GM19043 (cell line): ENCODE results near the gene PACS2.
"Not testable (repeated sequence)": the region's sequence is repeated elsewhere in the genome, so short reads cannot be mapped to it uniquely, and the experiment has no call there.

Source experiments
- ATAC-seq: cut with Tn5 transposase; IDR thresholded peaks from one replicate; pipeline ENCODE4 v1.9.1; 2021; ENCODE audit warnings: low read depth; ENCODE audit not compliant: unreplicated experiment

PACS2 gene

DNA sequence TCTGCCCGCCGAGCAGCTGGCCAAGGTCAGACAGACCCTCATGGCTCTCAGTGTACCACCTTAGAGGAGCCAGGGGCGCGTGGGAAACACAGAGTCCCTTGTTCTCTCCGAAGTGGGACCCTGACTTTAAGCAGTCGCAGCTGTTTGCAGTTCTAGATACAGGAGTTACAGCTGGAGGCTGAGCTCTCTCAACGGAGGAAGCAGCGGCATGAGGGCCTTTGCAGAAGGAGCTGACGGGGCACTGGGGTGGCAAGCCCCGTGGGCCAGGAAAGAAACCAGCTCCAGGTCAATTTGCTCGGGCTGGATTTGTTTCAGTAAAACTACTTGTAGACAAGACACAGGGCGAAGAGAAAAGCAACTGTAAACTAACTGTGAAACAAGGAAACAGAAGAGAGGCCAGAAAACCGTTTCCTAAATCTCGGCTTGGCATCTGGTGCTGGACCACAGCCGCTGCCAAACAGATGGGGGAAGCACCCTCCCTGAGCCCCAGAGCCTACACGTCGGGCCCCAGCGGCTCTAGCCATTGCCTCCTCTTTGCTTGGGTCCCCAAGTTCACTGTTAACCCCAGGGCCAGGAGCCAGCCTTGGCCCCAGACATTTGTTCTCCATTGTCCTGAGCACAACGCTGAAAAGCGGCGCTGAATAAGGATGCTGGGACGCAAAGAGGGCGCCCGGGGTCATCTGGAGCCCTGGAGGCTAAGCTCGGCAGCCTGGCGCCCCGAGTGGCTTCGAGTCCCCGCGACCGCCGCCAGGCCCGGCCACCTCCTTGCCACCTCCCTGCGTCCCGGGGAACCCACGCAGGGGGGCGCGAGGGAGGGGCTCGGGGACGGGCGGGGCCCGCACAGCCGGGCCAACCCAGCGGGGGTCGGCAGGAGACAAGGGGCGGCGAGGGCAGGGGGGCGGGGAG lies 914 bp upstream of the PACS2 start:
- no peak for ATAC-seq

DNA sequence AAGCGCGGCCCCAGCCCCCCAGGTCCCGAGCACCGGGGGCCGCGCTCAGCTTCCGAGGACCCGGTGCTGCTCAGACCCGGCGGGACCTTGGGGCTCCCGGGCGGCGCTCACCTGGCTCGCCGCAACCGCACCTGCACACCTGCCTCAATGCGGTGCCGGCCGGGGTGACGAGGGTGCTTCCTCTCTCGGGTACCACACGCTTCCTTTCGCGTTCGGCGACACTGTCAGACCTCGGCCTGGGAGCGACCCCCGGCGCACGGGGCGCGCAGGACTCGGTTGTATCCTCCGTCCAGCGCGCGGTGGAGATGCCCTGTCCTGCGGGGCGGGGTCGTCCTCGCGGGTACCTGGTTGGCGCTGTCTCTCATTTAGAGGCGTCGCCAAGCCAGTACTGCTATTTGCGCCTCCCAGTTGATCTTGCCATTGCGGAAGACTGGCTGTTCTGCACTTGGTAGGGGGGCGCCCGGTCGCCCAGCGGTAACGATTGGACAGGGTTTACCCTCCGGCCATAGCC lies 718 bp downstream of the PACS2 start:
- ATAC-seq, result peak; percentile 10

DNA sequence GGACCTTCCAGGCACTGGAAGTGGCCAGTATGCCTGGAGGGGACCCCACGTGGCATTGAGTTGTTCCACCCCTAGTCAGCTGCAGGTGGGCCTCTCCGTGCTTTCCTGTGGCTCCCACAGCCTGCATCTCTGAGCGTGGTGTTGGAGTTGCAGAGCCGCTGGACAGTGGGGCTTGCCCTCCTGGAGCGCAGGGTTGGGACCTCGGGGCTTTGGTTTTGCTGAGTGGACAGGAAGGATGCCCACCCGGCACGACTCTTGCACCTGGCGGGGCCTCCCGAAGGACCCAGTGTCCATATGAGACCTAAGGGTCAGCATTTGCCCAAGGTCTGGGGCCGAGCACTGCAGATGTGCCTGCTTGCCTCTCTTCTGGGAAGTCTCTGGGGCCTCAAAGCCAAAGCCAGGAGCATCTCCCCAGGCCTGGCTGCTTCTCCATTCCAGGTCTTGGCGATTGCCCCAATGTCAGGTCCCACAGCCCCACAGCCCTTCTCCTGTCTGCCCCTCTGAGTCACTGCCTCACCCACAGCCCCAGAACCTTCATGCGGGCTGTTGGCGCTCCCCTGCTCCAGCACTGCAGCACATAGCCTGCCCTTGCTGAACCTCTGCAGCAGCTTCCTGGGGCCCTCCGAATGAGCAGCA lies 1.5 kb downstream of the PACS2 start:
- ATAC-seq, result no peak

DNA sequence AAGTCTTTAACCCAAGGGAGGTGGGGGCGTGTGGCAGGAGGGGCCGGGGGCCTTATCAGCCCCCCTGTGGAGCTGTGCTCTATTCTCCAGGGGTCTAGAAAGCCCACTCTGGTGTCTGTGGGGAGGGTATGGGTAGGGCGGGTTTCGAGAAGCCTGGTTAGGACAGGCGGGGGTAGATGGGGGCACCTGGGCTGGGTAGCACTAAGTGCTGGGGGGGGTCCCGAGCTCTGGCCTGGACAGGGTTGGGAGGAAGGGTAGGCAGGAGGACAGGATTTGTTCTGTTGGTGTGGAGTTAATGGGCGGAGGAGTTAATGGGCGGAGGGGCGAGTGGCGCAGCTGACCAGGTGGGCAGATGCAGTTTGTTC lies 2.0 kb downstream of the PACS2 start:
- ATAC-seq, result no peak

DNA sequence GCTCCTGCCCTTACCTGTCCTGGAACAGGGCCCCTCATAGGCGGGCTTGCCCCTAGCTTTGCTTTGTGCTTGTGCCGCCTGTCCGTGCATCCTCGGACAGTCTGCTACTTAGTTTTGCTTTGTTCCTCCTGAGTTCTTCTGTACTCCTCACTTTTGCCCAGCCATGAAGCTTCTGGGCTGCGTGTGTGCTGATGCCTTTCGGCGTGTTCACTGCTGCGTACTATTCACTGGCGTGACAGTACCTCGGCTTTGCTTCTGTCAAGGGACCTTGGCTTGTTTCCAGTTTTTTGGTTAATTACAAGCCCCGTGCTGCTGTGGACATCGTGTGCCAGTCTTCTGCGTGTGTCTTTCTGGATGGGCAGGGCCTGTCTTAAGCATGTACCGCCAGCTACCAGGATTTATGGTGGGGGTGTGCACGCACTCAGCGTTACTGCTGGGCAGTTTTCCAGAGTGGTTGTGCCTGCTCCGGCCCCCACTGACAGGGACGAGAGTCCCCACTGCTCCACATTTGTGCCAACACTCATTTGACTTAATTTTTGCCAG lies 2.5 kb downstream of the PACS2 start:
- ATAC-seq, result no peak

DNA sequence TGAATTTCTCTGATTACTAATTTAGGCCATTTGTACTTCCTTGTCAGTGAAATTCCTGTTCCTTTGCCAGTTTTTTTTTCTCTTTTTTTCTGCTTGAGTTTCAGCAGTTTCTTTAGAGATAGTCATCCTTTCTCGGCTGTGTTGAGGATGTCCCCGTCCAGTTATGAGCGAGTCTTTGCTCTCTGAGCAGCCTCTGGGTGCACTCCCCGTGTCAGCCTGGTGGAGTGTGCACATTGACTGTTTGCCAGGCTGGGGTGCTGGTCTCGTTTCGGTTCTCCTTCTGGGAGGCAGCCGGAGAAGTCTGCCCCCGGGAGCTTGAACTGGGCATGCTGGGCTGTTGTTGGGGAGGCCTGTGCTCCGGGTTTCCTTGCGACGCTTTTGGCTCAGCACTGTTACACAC lies 3.0 kb downstream of the PACS2 start:
- no peak for ATAC-seq

DNA sequence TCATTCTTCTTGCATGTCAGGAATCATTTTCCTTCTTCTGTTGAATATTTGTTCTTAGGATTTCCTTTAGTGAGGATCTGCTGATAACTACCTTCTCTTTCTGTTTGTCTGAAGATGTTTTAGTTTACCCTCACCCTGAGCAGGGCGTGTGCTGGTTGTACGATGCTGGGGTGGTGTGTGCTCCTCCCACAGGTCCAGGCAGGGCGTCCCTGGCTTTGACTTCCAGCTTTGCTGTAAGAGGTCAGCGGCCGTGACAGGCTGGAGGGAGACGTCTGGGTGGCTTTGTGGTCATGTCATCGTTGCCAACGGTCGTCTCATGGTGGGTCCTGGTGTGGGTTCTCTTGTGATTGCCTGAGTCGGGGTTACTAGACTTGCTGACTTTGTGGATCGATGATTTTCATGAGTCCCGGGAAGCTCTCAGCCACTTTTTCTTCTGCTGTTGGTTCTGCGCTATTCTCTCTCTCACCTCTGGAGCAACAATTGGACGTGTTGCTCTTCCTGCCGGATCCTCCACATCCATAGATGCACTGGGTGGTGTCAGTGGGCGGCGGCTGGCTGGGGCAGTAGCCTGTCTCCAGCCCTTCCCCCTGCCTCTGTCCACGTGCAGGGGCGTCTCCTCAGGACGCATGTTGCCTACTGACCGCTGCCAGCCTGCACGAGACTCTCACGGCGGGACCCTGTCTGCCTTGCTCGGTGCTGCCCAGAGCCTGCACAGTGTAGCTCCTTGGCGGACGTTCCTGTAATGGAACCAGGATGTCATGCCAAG lies 8.4 kb downstream of the PACS2 start:
- no peak for ATAC-seq

DNA sequence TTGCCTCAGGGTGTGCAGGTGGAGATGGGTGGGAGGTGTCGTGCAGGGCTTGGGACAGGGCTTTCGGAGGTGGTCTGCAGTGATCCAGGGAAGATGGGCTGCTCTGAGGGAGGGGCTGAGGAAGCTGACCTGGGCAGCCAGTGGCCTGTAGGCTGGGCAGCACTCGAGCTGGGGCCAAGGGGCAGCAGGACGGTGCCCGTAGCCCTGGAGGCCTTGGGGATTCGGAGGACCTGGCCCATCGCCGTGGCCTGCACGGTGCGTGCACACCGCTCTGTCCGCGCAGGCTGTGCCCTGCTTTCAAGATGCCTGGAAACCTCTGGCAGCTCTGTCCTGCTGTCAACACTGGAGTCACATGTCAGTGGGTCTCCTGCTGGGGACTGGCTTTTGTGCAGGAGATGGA lies 9.1 kb downstream of the PACS2 start:
- no peak for ATAC-seq

DNA sequence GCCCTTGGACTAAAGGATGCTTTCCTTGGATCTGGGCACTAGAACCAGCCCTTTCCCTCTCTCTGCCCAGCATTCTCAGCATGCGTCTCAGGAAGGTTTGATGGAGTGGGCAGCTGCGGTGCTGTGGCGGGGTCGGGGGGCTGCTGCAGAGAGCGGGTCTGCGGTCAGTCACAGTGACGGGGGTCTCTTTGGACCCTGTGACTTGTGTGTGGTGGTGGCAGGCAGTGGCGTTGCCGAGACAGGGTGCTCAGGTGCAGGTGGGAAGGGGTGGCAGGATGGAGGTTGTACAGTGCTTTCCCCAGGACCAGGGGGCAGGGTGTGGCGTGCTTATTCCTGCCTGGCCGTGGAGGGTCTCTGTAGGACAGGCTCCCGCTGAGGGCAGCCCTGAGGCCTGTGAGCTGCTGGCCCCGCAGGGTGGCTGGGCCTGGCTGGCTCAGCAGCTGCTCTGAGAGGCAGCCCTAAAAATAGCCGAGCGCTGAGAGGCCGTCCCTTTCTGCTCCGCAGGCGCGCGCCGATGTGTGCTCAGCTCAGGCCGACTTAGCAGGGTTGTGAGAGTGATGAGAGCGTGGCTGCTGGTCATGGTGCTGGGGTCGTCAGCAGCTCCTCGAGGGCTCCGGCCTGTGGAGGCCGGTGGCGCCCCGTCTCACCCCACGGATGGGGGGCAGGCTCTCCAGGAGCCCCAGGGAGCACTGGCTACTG lies 9.7 kb downstream of the PACS2 start:
- no peak for ATAC-seq

DNA sequence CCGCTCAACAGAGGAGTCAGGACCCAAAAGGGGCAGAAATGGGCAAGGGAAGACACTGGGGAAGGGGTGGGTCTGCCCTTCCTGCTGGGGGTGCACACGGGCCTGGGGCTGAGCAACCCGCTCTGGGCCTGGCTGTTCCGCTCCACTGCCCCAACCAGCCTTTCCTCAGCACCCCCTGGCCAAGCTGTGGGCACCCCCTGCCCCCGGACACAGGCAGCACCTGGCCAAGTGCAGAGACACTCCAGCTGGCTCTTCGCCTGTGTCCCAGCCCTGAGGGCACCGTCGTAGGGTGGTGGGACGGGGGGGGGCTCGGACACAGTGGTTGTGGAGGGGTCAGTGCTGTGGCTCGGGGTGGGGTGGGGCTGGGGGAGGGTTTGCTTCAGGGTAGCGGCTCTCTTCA lies 10.3 kb downstream of the PACS2 start:
- ATAC-seq, result no peak

DNA sequence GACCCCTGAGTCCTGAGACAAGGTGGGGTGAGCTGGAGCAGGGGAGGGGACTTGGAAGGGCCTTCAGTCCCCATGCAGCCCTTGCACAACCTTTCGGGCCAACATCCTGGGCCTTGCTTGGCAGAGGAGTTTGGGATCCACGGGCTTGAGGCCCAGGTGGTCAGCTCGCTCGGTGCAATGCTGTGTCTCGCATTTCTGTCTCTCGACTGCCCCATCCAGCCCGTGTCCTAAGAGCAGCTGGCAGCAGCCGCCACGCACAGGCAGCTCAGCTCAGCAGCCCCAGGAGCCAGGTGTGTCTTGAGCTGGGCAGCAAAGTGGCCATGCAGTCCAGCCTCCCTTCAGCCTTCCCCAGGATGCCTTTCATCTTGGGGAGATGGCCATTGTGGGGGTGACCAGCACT lies 10.8 kb downstream of the PACS2 start:
- ATAC-seq, result no peak

DNA sequence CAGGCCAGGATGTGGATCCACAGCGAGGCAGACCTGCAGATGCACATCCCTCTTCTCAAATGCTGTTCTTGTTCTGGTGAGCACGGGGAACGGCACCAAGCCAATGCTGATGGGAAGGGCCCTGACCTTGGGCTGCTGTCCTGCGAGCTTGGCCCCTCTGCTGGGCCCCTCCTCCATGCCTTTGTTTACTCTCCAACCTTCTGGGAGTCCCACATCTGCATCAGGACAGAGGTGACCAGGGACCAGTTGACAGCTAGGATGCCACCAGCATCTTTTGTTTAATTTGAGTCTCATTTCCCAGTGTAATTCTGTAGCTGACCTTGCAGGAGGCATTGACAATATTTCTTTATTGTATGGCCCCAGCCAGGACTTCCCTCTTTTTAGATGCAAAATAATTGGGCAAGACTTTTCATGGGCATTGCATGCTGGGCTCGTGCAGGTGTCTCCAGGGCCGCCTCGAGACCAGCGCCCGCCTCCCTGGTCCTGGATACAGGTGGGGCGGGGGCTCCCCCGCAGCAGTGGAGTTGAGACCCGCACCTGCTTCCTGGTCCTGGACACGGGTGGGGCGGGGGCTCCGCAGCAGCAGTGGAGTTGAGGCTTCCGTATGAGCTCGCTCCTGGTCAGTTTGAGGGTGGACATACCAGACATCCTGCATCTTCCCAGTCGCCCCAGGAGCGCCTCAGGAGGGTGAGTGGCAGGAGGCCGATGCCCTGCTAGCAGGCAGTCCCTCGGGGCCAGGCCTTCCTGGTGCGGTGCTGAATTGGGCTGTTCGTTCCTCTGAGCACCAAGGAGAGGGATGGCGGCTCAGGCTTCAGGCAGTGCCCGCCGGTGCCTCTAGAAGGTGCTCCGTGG lies 11.4 kb downstream of the PACS2 start:
- no peak for ATAC-seq

DNA sequence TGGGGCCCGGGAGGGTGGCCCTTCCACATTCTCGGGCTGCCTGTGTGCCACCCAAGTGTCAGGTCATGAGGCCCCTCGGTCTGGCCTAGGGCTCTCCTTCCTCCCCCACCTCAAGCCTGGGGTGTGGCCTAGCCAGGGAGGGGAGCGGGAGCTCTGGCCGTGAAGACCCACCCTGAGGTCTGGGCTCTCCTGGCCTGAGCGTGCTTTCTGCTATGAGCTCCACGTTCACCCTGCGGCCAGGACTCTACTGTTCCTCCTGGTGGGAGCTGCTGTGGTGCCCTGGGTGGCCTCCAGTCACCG lies 12.0 kb downstream of the PACS2 start:
- no peak for ATAC-seq

DNA sequence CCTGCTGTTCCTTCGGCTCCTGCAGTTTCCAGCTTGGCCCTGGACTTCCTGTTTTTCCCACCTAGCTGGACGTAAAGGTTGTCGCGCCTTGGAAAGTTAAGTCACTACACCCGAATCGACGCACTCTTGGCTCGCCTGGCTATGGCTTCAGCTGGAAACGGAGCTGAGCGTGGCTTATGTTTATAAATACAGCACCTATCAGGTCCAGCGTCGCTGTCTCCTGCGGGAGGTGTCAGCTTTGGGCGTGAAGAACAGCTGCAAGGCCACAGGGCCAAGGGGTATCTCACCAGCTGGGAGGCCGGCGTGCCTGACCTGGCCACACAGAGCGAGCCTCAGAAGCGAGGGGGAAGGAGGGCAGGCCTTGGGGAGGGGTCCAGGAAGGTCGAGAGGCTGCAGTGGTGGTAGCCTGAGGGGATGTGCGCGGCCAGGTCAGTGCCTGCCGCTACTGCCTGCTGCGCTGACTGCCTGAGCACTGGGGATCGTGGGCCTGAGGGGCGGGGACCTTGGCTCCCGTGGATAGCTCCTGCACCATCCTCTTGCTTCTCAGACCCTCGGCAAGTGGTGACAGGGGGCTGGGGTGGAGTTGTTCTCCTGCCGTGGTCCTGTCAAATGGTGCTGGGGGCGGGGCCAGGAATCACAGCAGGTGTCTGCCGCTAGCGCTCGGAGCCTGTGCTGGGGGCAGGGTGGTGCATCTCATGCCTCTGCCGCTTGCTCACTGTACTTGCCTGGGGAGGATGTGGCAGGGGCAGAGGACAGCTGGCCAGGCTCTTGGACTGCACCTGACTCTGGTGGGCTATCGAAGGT lies 12.5 kb downstream of the PACS2 start:
- no peak for ATAC-seq

DNA sequence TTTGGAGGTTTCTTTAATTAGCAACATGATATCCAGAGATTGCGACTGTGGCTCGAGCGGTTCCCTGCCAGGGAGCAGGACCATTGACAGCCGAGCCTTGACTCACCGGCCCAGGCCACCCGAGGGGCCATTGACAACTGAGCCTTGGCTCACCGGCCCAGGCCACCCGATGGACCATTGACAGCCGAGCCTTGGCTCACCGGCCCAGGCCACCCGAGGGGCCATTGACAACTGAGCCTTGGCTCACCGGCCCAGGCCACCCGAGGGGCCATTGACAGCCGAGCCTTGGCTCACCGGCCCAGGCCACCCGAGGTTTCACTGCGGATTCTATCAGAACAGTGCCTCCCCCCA lies 13.1 kb downstream of the PACS2 start:
- ATAC-seq, result not testable (repeated sequence)

DNA sequence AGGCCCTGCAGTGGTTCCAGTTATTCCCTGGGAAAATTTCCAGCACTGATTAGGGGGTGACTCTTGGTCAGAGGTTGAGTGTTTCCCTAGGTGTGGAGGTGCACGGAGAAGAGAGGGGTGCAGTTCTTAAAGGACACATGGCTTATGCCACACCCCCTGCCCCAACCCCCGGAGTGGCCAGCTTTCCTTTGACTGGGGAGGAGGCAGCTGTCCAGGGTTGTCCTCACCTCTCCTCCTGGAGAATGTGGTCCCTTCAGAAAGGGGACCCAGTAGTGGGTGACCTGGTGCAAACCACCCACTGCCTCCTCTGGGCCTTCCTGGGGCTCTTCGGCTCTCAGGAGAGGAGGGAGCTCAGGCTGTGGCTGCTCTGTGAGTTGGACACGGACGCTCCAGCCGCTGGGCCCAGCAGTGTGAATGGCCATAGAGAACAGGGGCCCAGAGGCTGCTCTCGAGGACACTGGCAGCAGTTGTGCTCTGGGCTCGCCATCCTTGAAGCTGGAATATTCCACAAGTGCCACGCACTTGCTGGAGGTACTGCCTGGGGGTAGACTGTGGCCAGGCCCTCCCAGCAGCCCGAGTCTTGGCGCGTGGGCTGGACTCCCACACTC lies 13.6 kb downstream of the PACS2 start:
- no peak for ATAC-seq

DNA sequence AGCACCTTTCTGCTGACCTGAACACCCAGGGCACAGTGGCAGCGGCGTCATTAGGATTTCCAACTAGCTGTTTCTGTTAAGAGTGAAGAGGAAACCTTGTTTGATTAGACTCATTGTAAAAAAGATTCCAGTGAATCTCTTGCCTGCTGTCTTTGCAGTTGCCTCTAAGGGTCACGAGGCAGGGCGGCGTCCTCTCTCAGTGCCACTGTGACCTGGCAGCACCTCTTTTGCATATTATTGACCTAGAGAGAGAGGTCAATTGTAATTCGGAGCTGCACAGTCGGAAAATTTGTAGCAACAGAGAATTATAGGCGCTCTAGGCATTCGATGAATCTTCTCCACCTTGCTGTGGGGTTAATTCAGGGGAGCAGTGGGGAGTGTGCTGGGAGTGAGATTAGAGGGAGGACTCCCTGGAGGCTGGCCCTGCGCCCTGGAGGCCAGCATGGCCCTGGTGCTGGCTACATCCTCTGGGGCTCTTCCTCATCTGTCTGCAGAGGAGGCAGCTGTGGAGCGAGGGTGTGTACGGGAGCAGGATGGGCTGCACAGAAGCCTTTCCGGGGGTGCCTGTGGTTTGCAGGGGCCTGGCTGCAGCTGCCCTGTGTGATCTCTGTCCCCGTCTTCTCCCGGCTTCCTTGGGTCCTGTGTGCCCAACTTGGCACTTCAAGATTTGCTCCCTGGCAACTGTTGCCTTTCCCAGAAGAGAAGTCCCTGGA lies 14.3 kb downstream of the PACS2 start:
- ATAC-seq, result no peak
